Activated CD4-positive, alpha-beta memory T cell treated with anti-CD3 and anti-CD28 coated beads for 36 hours (primary cell): ENCODE results near the gene P2RX2. TPM values are rescaled to one million over a fixed set of nuclear protein-coding genes. Genes with fewer than 3 reads are reported as not detected.

ENCODE experiments used
- CTCF ChIA-PET: fragments of 350-600 bp; sonication (Branson Sonifier 250); formaldehyde crosslinking; loops from one replicate; lab custom pipeline; 2021; ENCODE audit warnings: antibody characterized with exemption, inconsistent platforms; lab: Charles Lee
- POLR2A ChIA-PET: fragments of 350-600 bp; sonication (Branson Sonifier 250); formaldehyde crosslinking; loops from one replicate; lab custom pipeline; 2021; ENCODE audit warnings: antibody characterized with exemption; lab: Charles Lee
- DNase-seq: peaks from one replicate; pipeline ENCODE4 v3.0.0-alpha.2; 2020
- H3K27ac Mint-ChIP-seq: one replicate; pipeline ENCODE4 v1.8.0; 2021; ENCODE audit warnings: mixed read lengths
- H3K27me3 Mint-ChIP-seq: one replicate; pipeline ENCODE4 v1.8.0; 2021; ENCODE audit warnings: mixed read lengths
- H3K36me3 Mint-ChIP-seq: one replicate; pipeline ENCODE4 v1.8.0; 2021; ENCODE audit warnings: mixed read lengths
- H3K4me1 Mint-ChIP-seq: one replicate; pipeline ENCODE4 v1.8.0; 2021; ENCODE audit warnings: low read depth, mixed read lengths
- H3K4me3 Mint-ChIP-seq: one replicate; pipeline ENCODE4 v1.8.0; 2021; ENCODE audit warnings: mild to moderate bottlenecking, mixed read lengths
- H3K9me3 Mint-ChIP-seq: one replicate; pipeline ENCODE4 v1.8.0; 2021; ENCODE audit warnings: mixed read lengths
- intact Hi-C: fragments of 100-400 bp; cut with micrococcal nuclease; formaldehyde crosslinking; loops from one replicate; pipeline ENCODE4 v1.15.1; 2023
- total RNA-seq, 2 experiments: library from RNA; stranded (reverse); gene quantifications; one replicate each; pipeline ENCODE4 v1.2.3, GENCODE V29; 2021

The P2RX2 gene
- total RNA-seq, 2 experiments from 2014 or later, result not detected

- H3K9me3 Mint-ChIP-seq, result peaks cover 4% of the 10 kb centered on the region
- H3K4me1 Mint-ChIP-seq, result peaks cover 14% of the 10 kb centered on the region
- H3K4me3 Mint-ChIP-seq, result no peak overlapping the region
- ChIA-PET CTCF (interaction anchor here (1.6 to 1.9 kb wide), 2 partner anchors 18 to 203 kb away, joined by 4 to 9 read pairs; no protein-coding TSS in a partner anchor), POLR2A (interaction anchor here (0.6 kb wide), 1 partner anchor 75 kb away, joined by 3 read pairs; no protein-coding TSS in a partner anchor)
- no peak for DNase-seq
- no peak overlapping the region for H3K27ac Mint-ChIP-seq
- peaks cover 22% of the 10 kb centered on the region for H3K27me3 Mint-ChIP-seq
- no peaks in the 10 kb centered on the region for H3K36me3 Mint-ChIP-seq
- intact Hi-C loops, result loop anchor here (10.0 kb wide), 1 partner anchor 463 kb away; no protein-coding TSS in a partner anchor
Observed at GRCh38 chr12:132617822-132618682, 524 bp upstream of the P2RX2 start.

- CTCF ChIA-PET, result no interaction called here
- POLR2A ChIA-PET, result no interaction called here
- H3K36me3 Mint-ChIP-seq, result peaks cover 2% of the 10 kb centered on the region
- no peak for DNase-seq
- H3K27me3 Mint-ChIP-seq, result peaks cover 22% of the 10 kb centered on the region
- H3K27ac Mint-ChIP-seq, result no peak overlapping the region
- no peak overlapping the region for H3K4me3 Mint-ChIP-seq
- peaks cover 4% of the 10 kb centered on the region for H3K9me3 Mint-ChIP-seq
- H3K4me1 Mint-ChIP-seq, result peaks cover 14% of the 10 kb centered on the region
- intact Hi-C loops, result loop anchor here (10.0 kb wide), 1 partner anchor 464 kb away; no protein-coding TSS in a partner anchor
Observed at GRCh38 chr12:132619071-132619385, 452 bp downstream of the P2RX2 start.

- peaks cover 14% of the 10 kb centered on the region for H3K4me1 Mint-ChIP-seq
- POLR2A ChIA-PET, result no interaction called here
- intact Hi-C loops, result loop anchor here (10.0 kb wide), 1 partner anchor 465 kb away; no protein-coding TSS in a partner anchor
- H3K36me3 Mint-ChIP-seq, result peaks cover 2% of the 10 kb centered on the region
- peaks cover 22% of the 10 kb centered on the region for H3K27me3 Mint-ChIP-seq
- DNase-seq, result no peak
- no peak overlapping the region for H3K4me3 Mint-ChIP-seq
- no peak overlapping the region for H3K27ac Mint-ChIP-seq
- peaks cover 4% of the 10 kb centered on the region for H3K9me3 Mint-ChIP-seq
- CTCF ChIA-PET, result no interaction called here
Observed at GRCh38 chr12:132619386-132620112, 973 bp downstream of the P2RX2 start.

- ChIA-PET POLR2A (no interaction called here), CTCF (no interaction called here)
- Mint-ChIP-seq H3K27me3 (peaks cover 17% of the 10 kb centered on the region), H3K9me3 (peaks cover 4% of the 10 kb centered on the region), H3K36me3 (peaks cover 5% of the 10 kb centered on the region), H3K4me1 (peaks cover 10% of the 10 kb centered on the region), H3K4me3 (no peak overlapping the region), H3K27ac (no peak overlapping the region)
- intact Hi-C loops, result no loop called here
- no peak for DNase-seq
Observed at GRCh38 chr12:132620113-132620898, 1.7 kb downstream of the P2RX2 start.

- Mint-ChIP-seq H3K27me3 (peaks cover 12% of the 10 kb centered on the region), H3K4me1 (peaks cover 10% of the 10 kb centered on the region), H3K36me3 (peaks cover 5% of the 10 kb centered on the region), H3K4me3 (no peak overlapping the region), H3K27ac (no peak overlapping the region), H3K9me3 (peaks cover 4% of the 10 kb centered on the region)
- no peak for DNase-seq
- intact Hi-C loops, result no loop called here
- ChIA-PET POLR2A (no interaction called here), CTCF (interaction anchor here (0.5 kb wide), 1 partner anchor 403 kb away, joined by 3 read pairs; no protein-coding TSS in a partner anchor)
Observed at GRCh38 chr12:132620899-132621656, 2.5 kb downstream of the P2RX2 start.

GRCh38 chr12:132621657-132622435 is 3.3 kb downstream of the P2RX2 start:
- no peak for DNase-seq
- intact Hi-C loops, result no loop called here
- Mint-ChIP-seq H3K27me3 (peaks cover 12% of the 10 kb centered on the region), H3K4me1 (peaks cover 10% of the 10 kb centered on the region), H3K4me3 (no peak overlapping the region), H3K36me3 (peaks cover 5% of the 10 kb centered on the region), H3K9me3 (no peaks in the 10 kb centered on the region), H3K27ac (no peak overlapping the region)
- POLR2A ChIA-PET, result no interaction called here
- CTCF ChIA-PET, result interaction anchor here (0.5 to 1.1 kb wide), 2 partner anchors 207 to 402 kb away, joined by 3 read pairs; no protein-coding TSS in a partner anchor

- intact Hi-C loops, result no loop called here
Observed at GRCh38 chr12:132622437-132623071, 4.0 kb downstream of the P2RX2 start.

GRCh38 chr12:132623072-132623869 is 4.7 kb downstream of the P2RX2 start:
- ChIA-PET CTCF (interaction anchor here (1.1 kb wide), 1 partner anchor 208 kb away, joined by 3 read pairs; no protein-coding TSS in a partner anchor), POLR2A (no interaction called here)
- Mint-ChIP-seq H3K4me1 (peaks cover 5% of the 10 kb centered on the region), H3K9me3 (no peaks in the 10 kb centered on the region), H3K4me3 (no peak overlapping the region), H3K27ac (no peak overlapping the region), H3K36me3 (peaks cover 5% of the 10 kb centered on the region), H3K27me3 (peaks cover 1% of the 10 kb centered on the region)
- intact Hi-C loops, result no loop called here
- DNase-seq, result no peak

More at GRCh38 chr12:132622437-132623071, 4.0 kb downstream of the P2RX2 start:
- no peaks in the 10 kb centered on the region for H3K9me3 Mint-ChIP-seq
- DNase-seq, result peak; percentile 32
- ChIA-PET CTCF (interaction anchor here (1.1 kb wide), 1 partner anchor 207 kb away, joined by 3 read pairs; no protein-coding TSS in a partner anchor), POLR2A (no interaction called here)
- no peak overlapping the region for H3K4me3 Mint-ChIP-seq
- no peak overlapping the region for H3K27ac Mint-ChIP-seq
- peaks cover 8% of the 10 kb centered on the region for H3K27me3 Mint-ChIP-seq
- H3K36me3 Mint-ChIP-seq, result peaks cover 5% of the 10 kb centered on the region
- H3K4me1 Mint-ChIP-seq, result peaks cover 10% of the 10 kb centered on the region

GRCh38 chr12:132624186-132624855 is 5.7 kb downstream of the P2RX2 start:
- intact Hi-C loops, result no loop called here
- Mint-ChIP-seq H3K4me3 (no peak overlapping the region), H3K27me3 (peaks cover 1% of the 10 kb centered on the region), H3K9me3 (no peaks in the 10 kb centered on the region), H3K4me1 (peaks cover 5% of the 10 kb centered on the region), H3K27ac (no peak overlapping the region), H3K36me3 (peaks cover 9% of the 10 kb centered on the region)
- CTCF ChIA-PET, result no interaction called here
- no peak for DNase-seq
- POLR2A ChIA-PET, result interaction anchor here (0.6 kb wide), 1 partner anchor 674 kb away, joined by 3 read pairs; no protein-coding TSS in a partner anchor
